Body of pancreas (tissue), 4 donors: ENCODE data around the gene ANKRD11. TPM values are rescaled to one million over a fixed set of nuclear protein-coding genes. Genes with fewer than 3 reads are reported as not detected.

ENCODE experiments used
- ATAC-seq: fragments of 150-250 bp; one replicate; pipeline ENCODE4 v1.9.1; 2016
- DNase-seq, 4 donors: peaks; one replicate each; pipeline ENCODE4 v3.0.0-alpha.2; 2019
- H3K27ac ChIP-seq, 4 donors: fragments of 200-600 bp; sonication (generic); 1 replicate in 3 of 4; 2 replicates in 1 of 4; pipeline versions ENCODE4 v1.5.1 to v1.6.1; 2016 to 2019; ENCODE audit warnings: mild to moderate bottlenecking in 1 of 4, mixed read lengths in 1 of 4, moderate library complexity in 1 of 4
- H3K27me3 ChIP-seq, 2 donors: fragments of 200-600 bp; sonication (generic); one replicate each; pipeline ENCODE4 v1.6.0; 2016; ENCODE audit warnings: mild to moderate bottlenecking in 1 of 2
- H3K36me3 ChIP-seq, 2 donors: fragments of 200-600 bp; sonication (generic); replicated peaks in 1 of 2; 2 replicates each; pipeline ENCODE4 v1.5.1; 2016; ENCODE audit warnings: low read depth in 2 of 2; ENCODE audit not compliant: insufficient read depth in 1 of 2
- H3K4me1 ChIP-seq: fragments of 200-600 bp; sonication (generic); one replicate; pipeline ENCODE4 v1.6.0; 2016
- H3K4me3 ChIP-seq, 2 donors: fragments of 200-600 bp; sonication (generic); 1 replicate in 1 of 2; 2 replicates in 1 of 2; pipeline ENCODE4 v1.5.1; 2016 to 2019
- H3K9me3 ChIP-seq, 3 donors: fragments of 200-600 bp; sonication (generic); 1 replicate in 2 of 3; 2 replicates in 1 of 3; pipeline ENCODE4 v1.5.1; 2016
- POLR2A ChIP-seq, 3 donors: fragments of 450-650 bp; IDR thresholded peaks; one replicate each; pipeline ENCODE4 v1.6.1; 2016; ENCODE audit warnings: antibody characterized with exemption in 3 of 3, mild to moderate bottlenecking in 2 of 3
- WGBS, 2 donors: methylation state at CpG; one replicate each; pipeline ENCODE4 v1.1.5; 2017; 5-methylcytosine and 5-hydroxymethylcytosine counted together
- intact Hi-C: fragments of 100-400 bp; cut with DNase I; formaldehyde crosslinking; loops from one replicate; pipeline ENCODE4 v1.15.1; 2023
- total RNA-seq, 2 donors: library from RNA; depleted of rRNA; stranded (reverse); fragments of >200 nt; gene quantifications; one replicate each; pipeline ENCODE4 v1.1.0, GENCODE V29; 2016
- TF ChIP-seq, protein P1 (sequence below), 7 experiments: fragments of 450-650 bp in 4 of 7; fragments of 200-600 bp in 3 of 7; sonication (generic) in 3 of 7; IDR thresholded peaks; one replicate each; pipeline ENCODE4 v1.5.1; 2016 to 2019; ENCODE audit warnings: antibody characterized with exemption in 7 of 7

Gene ANKRD11
- total RNA-seq, 2 donors from 2014 or later = 52.1 to 97.9 TPM

DNA sequence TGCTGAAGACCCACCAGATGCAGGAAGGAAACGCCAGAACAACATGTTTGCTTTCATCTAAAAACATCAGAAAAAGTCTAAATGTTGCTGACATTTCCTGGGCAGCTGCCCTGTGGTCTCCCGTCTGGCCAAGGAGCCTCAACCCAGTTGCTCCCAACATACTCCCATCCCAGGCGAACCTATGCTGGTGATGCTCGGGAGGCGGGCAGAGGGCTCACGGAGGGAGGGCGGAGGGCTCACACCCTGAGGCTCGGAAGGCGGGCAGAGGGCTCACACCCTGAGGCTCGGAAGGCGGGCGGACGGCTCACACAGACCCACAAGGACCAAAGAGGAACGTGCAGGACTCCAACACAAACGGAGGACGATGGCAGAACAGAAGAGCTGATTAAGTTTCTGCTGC lies 135.4 kb downstream of the ANKRD11 start:
- ATAC-seq (no peak), DNase-seq (no peak)
- WGBS, 2 donors = 79 to 87% methylated on average over 16 of the region's 16 CpGs
- peaks cover 72% of the 10 kb centered on the region for H3K4me1 ChIP-seq
- peak overlapping the region; percentile 53 to 85 (median 76) for H3K27ac ChIP-seq
- H3K36me3 ChIP-seq = no peaks in the 10 kb centered on the region
- H3K27me3 ChIP-seq = no peaks in the 10 kb centered on the region
- no peak overlapping the region for H3K4me3 ChIP-seq
- intact Hi-C loops = no loop called here
- TF ChIP-seq, protein P1, sequence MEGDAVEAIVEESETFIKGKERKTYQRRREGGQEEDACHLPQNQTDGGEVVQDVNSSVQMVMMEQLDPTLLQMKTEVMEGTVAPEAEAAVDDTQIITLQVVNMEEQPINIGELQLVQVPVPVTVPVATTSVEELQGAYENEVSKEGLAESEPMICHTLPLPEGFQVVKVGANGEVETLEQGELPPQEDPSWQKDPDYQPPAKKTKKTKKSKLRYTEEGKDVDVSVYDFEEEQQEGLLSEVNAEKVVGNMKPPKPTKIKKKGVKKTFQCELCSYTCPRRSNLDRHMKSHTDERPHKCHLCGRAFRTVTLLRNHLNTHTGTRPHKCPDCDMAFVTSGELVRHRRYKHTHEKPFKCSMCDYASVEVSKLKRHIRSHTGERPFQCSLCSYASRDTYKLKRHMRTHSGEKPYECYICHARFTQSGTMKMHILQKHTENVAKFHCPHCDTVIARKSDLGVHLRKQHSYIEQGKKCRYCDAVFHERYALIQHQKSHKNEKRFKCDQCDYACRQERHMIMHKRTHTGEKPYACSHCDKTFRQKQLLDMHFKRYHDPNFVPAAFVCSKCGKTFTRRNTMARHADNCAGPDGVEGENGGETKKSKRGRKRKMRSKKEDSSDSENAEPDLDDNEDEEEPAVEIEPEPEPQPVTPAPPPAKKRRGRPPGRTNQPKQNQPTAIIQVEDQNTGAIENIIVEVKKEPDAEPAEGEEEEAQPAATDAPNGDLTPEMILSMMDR (IDR thresholded peaks at IDR 0.05) = no peak
- no peak for TF ChIP-seq POLR2A (IDR thresholded peaks at IDR 0.05)
- H3K9me3 ChIP-seq = no peaks in the 10 kb centered on the region

DNA sequence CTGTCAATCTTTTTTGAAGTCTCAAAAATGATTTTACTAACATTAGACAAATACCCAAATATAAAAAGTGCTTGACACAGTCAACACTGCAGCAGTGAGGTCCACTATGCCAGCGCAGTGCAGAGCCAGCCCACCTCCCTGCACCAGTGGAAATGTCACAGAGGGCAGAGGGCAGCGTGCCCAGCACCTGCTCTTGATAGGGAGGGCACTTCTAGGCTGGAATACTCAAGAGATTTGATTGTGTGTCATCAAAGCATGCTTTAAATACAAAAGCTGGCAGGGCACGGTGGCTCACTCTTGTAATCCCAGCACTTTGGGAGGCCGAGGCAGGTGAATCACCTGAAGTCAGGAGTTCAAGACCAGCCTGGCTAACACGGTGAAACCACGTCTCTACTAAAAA lies 136.0 kb downstream of the ANKRD11 start:
- Histone ChIP-seq H3K9me3 (no peaks in the 10 kb centered on the region), H3K27me3 (no peaks in the 10 kb centered on the region), H3K4me3 (no peak overlapping the region), H3K36me3 (no peaks in the 10 kb centered on the region), H3K4me1 (peaks cover 66% of the 10 kb centered on the region), H3K27ac (peak overlapping the region; percentile 53 to 85 (median 76))
- intact Hi-C loops = no loop called here
- TF ChIP-seq POLR2A (IDR thresholded peaks at IDR 0.05) = no peak
- TF ChIP-seq, protein P1 (IDR thresholded peaks at IDR 0.05) = no peak
- DNase-seq (peak; percentile 42 to 63 (median 54)), ATAC-seq (peak; percentile 16)
- 26 to 27% methylated on average over 6 of the region's 6 CpGs for WGBS, 2 donors

DNA sequence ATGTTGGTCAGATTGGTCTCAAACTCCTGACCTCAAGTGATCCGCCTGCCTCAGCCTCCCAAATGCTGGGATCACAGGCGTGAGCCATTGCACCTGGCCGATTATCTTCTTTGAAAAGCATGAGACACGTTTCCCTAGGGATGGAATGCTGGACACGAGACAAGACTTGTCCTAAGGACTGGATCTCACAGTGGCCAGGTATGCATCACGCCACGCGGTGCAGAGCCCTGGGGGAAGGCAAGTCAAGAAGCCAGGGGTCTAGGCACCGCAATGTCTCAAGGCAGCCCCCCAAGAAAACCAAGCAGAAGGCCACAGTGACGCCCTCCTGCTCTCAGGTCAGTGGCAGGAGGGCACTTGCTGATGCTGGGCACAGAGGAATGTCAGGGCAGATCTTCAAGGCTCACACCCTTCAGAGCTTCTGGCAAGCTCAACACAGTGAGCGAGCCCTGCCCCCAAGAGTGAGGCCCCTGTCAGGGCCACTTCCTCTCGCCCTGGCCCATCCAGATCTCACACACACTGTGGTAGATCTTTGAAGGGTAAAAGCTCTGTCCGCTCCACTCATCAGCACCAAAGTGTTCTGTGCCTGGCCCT lies 138.2 kb downstream of the ANKRD11 start:
- DNase-seq (no peak), ATAC-seq (no peak)

DNA sequence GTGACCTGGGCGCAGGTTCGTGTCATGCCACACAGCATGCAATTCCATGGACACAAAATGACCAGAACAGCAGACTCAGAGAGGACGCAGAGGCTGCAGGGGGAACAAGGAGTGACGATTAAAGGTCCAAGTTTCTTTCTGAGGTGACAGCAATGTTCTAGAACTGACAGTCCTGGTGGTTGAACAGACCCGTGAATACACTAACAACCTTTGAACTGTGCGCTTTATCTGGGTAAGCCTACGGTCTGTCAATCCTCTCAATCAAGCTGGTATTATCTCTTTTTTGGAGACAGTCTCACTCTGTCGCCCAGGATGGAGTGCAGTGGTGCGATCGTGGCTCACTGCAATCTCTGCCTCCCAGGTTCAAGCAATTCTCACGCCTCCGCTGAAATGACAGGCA lies 138.7 kb downstream of the ANKRD11 start:
- Histone ChIP-seq H3K27ac (peak overlapping the region in 2 of 4 donors; percentile 64 to 85), H3K27me3 (no peaks in the 10 kb centered on the region), H3K9me3 (no peaks in the 10 kb centered on the region), H3K36me3 (no peaks in the 10 kb centered on the region), H3K4me3 (no peak overlapping the region), H3K4me1 (peaks cover 52% of the 10 kb centered on the region)
- DNase-seq (no peak), ATAC-seq (no peak)
- intact Hi-C loops = no loop called here
- no peak for TF ChIP-seq POLR2A (IDR thresholded peaks at IDR 0.05)
- TF ChIP-seq, protein P1 (IDR thresholded peaks at IDR 0.05) = no peak
- WGBS, 2 donors = 62 to 70% methylated on average over 11 to 12 of the region's 12 CpGs

More for the DNA sequence above, 138.2 kb downstream of the ANKRD11 start:
- TF ChIP-seq, protein P1 (IDR thresholded peaks at IDR 0.05) = no peak
- TF ChIP-seq POLR2A (IDR thresholded peaks at IDR 0.05) = no peak
- no peaks in the 10 kb centered on the region for H3K9me3 ChIP-seq
- peaks cover 52% of the 10 kb centered on the region for H3K4me1 ChIP-seq
- H3K27ac ChIP-seq = peak overlapping the region in 3 of 4 donors; percentile 18 to 85 (median 64)
- no peaks in the 10 kb centered on the region for H3K27me3 ChIP-seq
- intact Hi-C loops = no loop called here
- no peaks in the 10 kb centered on the region for H3K36me3 ChIP-seq
- WGBS, 2 donors = 68 to 70% methylated on average over 9 to 13 of the region's 13 CpGs
- H3K4me3 ChIP-seq = no peak overlapping the region
